ENCODE data around the gene ZC3H10. TPM values are rescaled to one million over a fixed set of nuclear protein-coding genes. Genes with fewer than 3 reads are reported as not detected.

The ZC3H10 gene
- total RNA-seq, 6 experiments from 2014 or later, result 3.3 to 4.7 (median 3.8) TPM

- TF ChIP-seq, protein P1, sequence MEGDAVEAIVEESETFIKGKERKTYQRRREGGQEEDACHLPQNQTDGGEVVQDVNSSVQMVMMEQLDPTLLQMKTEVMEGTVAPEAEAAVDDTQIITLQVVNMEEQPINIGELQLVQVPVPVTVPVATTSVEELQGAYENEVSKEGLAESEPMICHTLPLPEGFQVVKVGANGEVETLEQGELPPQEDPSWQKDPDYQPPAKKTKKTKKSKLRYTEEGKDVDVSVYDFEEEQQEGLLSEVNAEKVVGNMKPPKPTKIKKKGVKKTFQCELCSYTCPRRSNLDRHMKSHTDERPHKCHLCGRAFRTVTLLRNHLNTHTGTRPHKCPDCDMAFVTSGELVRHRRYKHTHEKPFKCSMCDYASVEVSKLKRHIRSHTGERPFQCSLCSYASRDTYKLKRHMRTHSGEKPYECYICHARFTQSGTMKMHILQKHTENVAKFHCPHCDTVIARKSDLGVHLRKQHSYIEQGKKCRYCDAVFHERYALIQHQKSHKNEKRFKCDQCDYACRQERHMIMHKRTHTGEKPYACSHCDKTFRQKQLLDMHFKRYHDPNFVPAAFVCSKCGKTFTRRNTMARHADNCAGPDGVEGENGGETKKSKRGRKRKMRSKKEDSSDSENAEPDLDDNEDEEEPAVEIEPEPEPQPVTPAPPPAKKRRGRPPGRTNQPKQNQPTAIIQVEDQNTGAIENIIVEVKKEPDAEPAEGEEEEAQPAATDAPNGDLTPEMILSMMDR (IDR thresholded peaks at IDR 0.05), result no peak
- H3K9me3 Mint-ChIP-seq, result no peaks in the 10 kb centered on the region
- peaks cover 38% of the 10 kb centered on the region for H3K4me1 Mint-ChIP-seq (ENCODE audit: low read depth)
- H3K36me3 Mint-ChIP-seq (ENCODE audit: low read depth), result peaks cover 8% of the 10 kb centered on the region
- H3K27me3 Mint-ChIP-seq (ENCODE audit: insufficient read depth), result peaks cover 2% of the 10 kb centered on the region
- DNase-seq, result peak; percentile 34
- peak overlapping the region; percentile 97 for H3K4me3 Mint-ChIP-seq
- peak overlapping the region; percentile 61 for H3K27ac Mint-ChIP-seq
Observed at GRCh38 chr12:56150563-56150962, 32.5 kb downstream of the ZC3H10 start.

DNA sequence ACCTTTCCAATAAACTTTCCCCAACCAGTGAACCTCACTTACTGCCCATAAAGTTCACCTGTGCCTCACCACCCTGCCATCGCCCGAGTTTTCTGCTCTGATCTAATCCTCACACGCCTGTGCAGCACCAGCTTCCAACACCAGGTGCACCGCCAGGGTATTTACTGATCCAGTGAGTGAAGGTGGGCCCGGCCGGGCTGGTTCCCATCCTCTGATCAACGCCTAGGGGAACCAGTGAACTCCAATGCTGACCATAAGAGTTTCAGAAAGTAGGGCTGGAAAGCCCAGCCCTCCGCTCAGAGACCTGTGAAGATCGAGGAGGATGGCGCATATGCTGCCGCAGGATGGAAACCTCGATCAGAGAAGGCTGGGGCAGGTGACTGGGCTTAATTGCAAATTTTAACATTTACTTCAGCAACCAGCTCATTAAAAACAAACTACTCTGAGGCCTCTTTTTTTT, 33.6 kb downstream of the ZC3H10 start:
- peaks cover 12% of the 10 kb centered on the region for H3K36me3 Mint-ChIP-seq (ENCODE audit: low read depth)
- H3K27me3 Mint-ChIP-seq (ENCODE audit: insufficient read depth), result peaks cover 2% of the 10 kb centered on the region
- no peak for DNase-seq
- H3K9me3 Mint-ChIP-seq, result no peaks in the 10 kb centered on the region
- peak overlapping the region; percentile 97 for H3K4me3 Mint-ChIP-seq
- TF ChIP-seq, protein P1 (IDR thresholded peaks at IDR 0.05), result peak; percentile 74
- H3K4me1 Mint-ChIP-seq (ENCODE audit: low read depth), result peaks cover 38% of the 10 kb centered on the region
- H3K27ac Mint-ChIP-seq, result peak overlapping the region; percentile 93

DNA sequence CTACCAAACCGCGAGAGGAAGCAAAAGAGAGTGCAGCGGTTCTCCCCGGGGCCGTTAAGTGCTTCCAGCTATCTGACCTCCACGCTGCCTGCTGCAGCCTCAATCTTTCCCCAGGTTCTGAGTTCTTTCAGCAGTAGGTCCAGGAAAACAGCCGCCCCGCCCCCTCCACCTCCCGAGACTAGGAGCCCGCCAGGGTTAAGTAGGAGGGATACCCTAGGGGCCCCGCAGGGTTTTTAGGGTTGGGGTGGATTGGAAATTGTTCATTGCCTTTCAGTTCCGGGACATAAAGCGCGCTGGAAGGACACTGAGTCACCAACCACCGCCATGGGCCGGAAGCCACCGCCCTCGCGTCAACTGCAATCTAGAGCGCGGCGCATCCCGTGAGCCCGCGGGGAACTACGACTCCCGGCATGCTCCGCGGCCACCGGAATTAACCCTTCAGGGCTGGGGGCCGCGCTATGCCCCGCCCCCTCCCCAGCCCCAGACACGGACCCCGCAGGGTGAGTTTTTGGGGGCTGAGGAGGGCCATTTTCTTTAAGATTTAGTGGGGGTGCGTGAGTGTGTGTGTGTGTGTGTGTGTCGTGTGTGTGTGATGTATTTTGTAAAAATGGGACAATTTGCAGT, 34.2 kb downstream of the ZC3H10 start, which contains the start of gene MYL6B:
MYL6B (plus strand) TSS at position 456 of the 624 bp plus-strand sequence. CDS start 1,332 bp downstream, outside the sequence.
- Mint-ChIP-seq H3K9me3 (no peaks in the 10 kb centered on the region), H3K27ac (peak within 1 kb of the TSS; percentile 93), H3K36me3 (ENCODE audit: low read depth) (peaks cover 12% of the 10 kb centered on the region), H3K4me3 (peak within 1 kb of the TSS; percentile 97), H3K4me1 (ENCODE audit: low read depth) (peaks cover 41% of the 10 kb centered on the region), H3K27me3 (ENCODE audit: insufficient read depth) (peaks cover 2% of the 10 kb centered on the region)
- DNase-seq, result peak; percentile 86
- TF ChIP-seq, protein P1 (IDR thresholded peaks at IDR 0.05), result no peak

- Mint-ChIP-seq H3K4me1 (ENCODE audit: low read depth) (peaks cover 47% of the 10 kb centered on the region), H3K4me3 (peak overlapping the region; percentile 97), H3K27me3 (ENCODE audit: insufficient read depth) (peaks cover 2% of the 10 kb centered on the region), H3K9me3 (peaks cover under 1% of the 10 kb centered on the region; the same call in 1 of the 2 replicates), H3K36me3 (ENCODE audit: low read depth) (peaks cover 12% of the 10 kb centered on the region), H3K27ac (peak overlapping the region; percentile 93)
- no peak for DNase-seq
- TF ChIP-seq, protein P1 (IDR thresholded peaks at IDR 0.05), result no peak
Observed at GRCh38 chr12:56152756-56153677, 35.0 kb downstream of the ZC3H10 start.

GRCh38 chr12:56153678-56154065, 35.6 kb downstream of the ZC3H10 start:
- DNase-seq, result no peak
- peaks cover 18% of the 10 kb centered on the region for H3K36me3 Mint-ChIP-seq (ENCODE audit: low read depth)
- peaks cover 47% of the 10 kb centered on the region for H3K4me1 Mint-ChIP-seq (ENCODE audit: low read depth)
- peaks cover 6% of the 10 kb centered on the region for H3K9me3 Mint-ChIP-seq
- peak overlapping the region; percentile 93 for H3K27ac Mint-ChIP-seq
- H3K27me3 Mint-ChIP-seq (ENCODE audit: insufficient read depth), result peaks cover 8% of the 10 kb centered on the region
- TF ChIP-seq, protein P1 (IDR thresholded peaks at IDR 0.05), result no peak
- H3K4me3 Mint-ChIP-seq, result peak overlapping the region; percentile 97
